Astrocyte (in vitro differentiated cells and primary cell): ENCODE data around the gene PRKCI.

ENCODE experiments used
- CTCF ChIP-seq: IDR thresholded peaks from 2 replicates; pipeline ENCODE4 v1.5.1; 2011; ENCODE audit warnings: low read depth, mild to moderate bottlenecking, inconsistent platforms, low read length, moderate library complexity; ENCODE audit not compliant: insufficient read depth
- EZH2 ChIP-seq: IDR thresholded peaks from 2 replicates; pipeline ENCODE4 v1.6.1; 2012; ENCODE audit warnings: mild to moderate bottlenecking, low read length, inconsistent platforms; ENCODE audit not compliant: insufficient read depth

- TF ChIP-seq CTCF (no peak), EZH2 (no peak)
Measured at GRCh38 chr3:170240142-170240541, 17.9 kb downstream of the PRKCI start.
